ENCODE data around the gene ZNF469.
"Not testable (repeated sequence)": the region's sequence is repeated elsewhere in the genome, so short reads cannot be mapped to it uniquely, and the experiment has no call there.

Gene ZNF469

DNA sequence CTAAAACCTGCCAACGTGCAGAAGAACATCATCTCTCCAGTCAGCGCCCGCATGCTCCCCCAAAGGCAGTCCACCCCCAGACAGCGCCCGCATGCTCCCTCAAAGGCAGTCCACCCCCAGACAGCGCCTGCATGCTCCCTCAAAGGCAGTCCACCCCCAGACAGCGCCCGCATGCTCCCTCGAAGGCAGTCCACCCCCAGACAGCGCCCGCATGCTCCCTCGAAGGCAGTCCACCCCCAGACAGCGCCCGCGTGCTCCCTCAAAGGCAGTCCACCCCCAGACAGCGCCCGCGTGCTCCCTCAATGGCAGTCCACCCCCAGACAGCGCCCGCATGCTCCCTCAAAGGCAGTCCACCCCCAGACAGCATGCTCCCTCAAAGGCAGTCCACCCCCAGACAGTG is 22.4 kb upstream of the ZNF469 start:
- DNase-seq (ENCODE audit: low read depth in 2 of 2) = not testable (repeated sequence)

DNA sequence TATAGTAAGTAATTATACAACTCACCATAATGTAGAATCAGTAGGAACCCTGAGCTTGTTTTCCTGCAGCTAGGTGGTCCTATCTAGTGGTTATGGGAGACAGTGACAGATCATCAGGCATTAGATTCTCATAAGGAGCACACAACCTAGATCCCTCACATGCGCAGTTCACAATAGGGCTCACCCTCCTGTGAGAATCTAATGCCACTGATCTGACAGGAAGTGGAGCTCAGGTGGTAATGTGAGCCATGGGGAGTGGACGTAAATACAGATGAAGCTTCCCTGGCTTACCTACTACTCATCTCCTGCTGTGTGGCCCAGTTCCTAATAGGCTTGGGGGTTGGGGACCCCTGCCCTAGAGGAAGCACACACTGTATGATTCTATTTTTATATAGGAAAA is 21.8 kb upstream of the ZNF469 start:
- no peak for DNase-seq (ENCODE audit: low read depth in 2 of 2)

DNA sequence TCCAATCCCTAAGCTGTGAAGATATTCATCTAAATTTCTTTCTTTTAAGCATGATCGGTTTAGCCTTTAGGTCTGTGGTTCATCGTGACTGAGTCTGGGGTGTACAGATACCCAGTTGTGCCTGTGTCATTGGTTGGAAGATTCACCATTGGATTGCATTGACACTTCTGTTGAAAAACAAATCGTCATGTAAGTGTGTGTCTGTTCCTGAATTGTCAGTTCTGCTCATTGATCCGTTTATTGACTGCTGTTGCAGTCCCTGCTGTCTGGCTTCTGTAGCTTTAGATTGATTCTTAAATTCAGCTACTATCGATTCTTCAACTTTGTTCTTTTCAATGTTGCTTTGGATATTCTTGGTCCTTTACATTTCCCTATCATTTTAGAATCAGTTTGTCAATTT is 21.0 kb upstream of the ZNF469 start:
- no peak for DNase-seq (ENCODE audit: low read depth in 2 of 2)

DNA sequence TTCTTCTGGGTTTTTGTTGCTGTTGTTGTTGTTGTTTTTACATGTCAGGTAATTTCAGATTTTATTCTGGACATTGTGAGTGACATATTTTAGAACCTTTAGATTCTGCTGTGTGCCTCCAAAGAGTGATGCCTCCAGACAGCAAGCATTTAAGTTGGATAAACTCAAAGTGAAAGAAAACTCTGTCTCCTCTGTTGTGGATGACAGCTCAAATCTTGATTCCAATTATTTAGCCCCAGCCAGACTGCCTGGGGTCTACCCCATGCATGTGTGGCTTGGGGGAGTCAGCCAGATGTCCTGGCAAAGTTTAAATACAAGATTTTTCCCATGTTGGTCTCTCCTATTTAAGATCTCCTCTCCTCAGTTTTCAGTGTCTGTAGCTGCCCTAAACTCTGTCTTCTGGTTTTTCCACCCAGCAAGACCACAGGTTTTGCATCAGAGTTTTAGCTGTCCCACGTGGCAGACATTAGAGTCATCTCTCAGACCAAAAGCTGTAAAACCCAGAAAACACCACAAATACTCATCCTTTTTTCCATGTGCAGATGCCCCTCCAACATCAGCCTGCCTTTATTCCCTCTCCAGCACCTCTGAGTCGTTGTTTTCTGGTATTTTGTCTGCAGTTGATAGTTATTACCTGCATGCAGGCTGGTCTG is 19.4 kb upstream of the ZNF469 start:
- no peak for DNase-seq (ENCODE audit: low read depth in 2 of 2)

DNA sequence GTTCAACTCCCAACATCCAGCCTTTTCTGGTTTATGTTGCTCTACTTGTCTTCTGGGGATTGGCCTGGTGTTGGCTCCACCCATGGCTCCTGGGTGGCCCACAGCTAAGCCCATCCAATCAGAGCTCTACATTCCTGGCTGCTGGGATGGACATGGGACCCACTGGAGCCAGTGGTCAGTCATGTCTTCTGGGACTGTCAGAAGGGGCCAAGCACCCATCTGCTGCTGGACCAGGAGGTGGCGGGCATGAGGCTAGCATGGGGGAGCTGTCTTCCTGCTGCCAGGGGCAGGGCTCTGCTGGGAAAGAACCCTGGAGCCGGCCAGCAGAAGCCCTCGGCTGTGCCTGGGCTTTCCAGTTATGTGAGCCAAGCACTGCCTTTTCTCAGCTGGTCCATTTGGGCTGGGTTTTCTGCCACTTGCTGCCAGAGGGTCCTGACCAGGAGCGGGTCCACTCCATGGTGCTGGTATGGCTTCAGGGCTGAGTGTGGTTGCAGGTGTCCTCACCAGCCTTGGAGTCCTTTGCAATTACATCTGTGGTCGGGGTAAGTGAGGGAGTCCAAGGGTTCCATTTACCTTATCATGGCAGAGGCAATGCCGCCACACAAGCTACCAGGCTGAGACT is 17.4 kb upstream of the ZNF469 start:
- no peak for DNase-seq (ENCODE audit: low read depth in 2 of 2)

DNA sequence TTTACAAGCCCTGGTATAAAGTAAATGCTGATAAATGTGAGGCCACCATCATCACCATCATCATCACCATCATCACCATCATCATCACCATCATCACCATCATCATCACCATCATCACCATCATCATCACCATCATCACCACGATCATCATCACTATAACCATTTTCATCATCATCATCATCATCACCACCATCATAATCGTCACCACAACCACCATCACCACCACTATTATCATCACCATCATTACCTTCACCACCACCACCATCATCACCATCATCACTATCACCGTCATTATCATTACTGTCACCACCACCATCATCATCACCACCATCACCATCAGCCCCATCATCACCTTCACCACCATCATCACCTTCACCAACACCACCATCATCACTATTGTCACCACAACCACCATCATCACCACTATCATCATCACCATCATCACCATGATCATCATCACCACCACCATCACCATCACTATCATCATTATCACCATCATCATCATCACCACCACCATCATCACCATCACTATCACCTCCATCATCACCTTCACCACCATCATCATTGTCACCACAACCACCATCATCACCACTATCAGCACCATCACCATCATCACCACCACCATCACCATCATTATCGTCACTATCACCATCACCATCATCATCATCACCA is 16.6 kb upstream of the ZNF469 start:
- DNase-seq (ENCODE audit: low read depth in 2 of 2) = no peak

DNA sequence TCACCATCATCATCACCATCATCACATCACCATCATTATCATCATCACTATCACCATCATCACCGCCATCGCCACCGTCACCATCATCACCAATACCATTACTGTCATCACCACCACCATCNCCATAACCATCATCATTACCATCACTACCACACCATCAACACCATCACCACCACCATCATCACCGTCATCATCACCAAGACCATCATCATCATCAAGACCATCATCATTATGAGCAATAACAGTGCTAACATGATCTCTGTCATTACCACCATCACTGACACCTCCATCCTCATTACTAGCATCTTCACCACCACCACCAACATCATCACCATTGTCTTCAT is 16.1 kb upstream of the ZNF469 start:
- DNase-seq (ENCODE audit: low read depth in 2 of 2) = no peak

DNA sequence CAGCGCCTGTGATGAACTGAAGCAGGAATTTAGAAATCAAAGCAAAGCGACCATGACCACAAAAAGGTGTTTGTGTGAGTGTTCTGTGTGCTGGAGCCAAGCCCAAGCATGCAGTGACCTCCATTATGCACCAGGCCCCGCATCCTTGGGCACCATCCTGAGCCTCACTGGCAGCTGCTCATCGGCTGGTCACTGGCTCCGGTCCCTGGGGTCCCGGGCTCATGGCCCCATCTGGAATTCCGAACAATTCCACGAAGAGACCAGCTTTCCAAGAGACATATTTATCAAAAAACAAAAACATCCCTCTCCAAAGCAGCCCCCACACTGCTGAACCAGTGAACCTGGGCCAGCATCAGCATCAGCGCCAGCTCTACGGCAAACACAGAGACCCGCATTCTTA is 15.2 kb upstream of the ZNF469 start:
- no peak for DNase-seq (ENCODE audit: low read depth in 2 of 2)

DNA sequence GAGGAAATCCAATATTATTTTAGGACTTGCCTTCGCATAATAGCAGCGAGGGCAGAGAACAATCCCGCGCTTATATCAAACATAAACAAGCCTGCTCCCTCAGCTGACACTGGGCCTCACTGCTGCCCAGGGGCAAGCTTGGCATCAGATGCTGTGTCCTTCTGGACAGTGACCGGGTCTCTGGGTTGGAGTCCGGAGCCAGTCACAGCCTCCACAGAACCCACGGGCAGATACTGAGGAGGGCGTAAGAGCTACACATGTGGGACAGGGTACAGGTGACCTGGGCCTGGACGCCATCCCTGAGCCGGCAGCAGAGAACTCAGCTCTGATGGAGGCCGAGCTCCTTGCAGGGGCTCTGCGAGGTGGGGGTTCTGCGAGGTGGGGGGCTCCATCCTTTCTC is 14.7 kb upstream of the ZNF469 start:
- no peak for DNase-seq (ENCODE audit: low read depth in 2 of 2)

DNA sequence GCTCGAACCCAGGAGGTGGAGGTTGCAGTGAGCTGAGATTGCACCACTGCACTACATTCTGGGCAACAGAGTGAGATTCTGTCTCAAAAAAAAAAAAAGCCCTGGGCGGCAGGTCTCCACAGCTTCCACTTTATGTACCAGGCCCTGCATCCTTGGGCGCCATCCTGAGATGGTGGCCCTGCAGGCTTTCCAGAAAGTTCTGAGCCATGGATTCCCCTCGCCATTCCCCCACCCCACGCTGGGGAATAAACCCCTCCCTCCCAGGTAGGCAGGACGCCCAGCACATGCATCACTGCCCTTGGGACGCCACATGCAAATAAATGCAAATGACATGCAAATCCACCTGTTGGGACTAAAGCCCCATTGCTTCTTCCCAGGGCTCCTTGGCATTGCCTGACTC is 13.8 kb upstream of the ZNF469 start:
- DNase-seq (ENCODE audit: low read depth in 2 of 2) = no peak

DNA sequence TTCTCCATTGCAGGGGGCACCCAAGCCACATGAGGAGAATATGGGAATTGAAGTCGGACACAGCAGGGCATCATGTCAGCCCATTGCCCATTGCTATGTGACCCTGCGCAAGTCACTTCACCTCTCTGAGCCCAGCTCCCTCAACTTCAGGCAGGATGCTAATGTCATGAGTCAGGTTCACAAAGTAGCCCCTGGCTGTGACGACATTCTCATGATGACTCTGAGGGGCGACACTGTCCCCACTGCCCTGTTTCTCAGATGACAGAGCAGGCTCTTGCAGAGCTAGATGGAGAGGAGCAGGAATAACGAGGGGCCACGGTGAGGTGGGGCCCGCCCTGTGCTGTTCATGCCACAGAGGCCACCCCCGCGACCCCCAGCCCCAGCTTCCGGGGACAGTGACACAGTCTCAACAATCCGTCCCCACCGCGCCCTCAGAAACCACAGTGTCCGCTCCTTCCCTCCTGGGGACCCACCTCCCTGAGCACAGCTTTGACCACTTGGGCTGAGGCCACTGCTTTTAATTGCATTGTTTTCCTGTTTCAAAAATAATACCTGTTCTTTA is 13.2 kb upstream of the ZNF469 start:
- no peak for DNase-seq (ENCODE audit: low read depth in 2 of 2)

DNA sequence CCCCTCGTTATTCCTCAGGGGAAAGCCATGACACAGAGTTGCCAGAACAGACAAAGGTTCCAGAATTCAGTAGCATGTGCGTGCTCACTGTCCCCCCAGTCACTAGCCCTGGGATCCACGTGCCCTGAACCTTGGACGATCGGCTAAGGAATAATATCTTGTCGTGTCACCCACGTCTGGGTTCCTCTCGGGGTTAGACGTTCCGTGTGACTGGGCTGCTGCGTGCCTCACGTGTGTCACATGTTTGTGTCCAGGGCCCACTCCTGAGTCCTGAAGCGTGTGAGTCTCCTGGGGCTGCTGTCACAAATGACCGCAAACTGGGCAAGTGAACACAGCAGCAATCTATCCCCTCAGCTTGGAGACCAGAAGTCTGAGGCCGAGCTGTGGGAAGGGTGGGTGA is 12.4 kb upstream of the ZNF469 start:
- DNase-seq (ENCODE audit: low read depth in 2 of 2) = no peak

DNA sequence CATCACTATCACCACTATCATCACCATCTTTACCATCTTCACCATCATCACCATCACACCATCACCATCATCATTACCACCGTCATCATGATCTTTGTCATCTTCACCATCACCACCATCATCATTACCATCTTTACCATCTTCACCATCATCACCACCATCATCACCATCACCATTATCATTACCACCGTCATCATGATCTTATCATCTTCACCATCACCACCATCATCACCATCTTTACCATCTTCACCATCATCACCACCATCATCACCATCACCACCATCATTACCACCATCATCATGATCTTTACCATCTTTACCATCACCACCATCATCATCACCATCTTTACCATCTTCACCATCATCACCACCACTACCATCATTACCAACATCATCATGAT is 10.2 kb upstream of the ZNF469 start:
- no peak for DNase-seq (ENCODE audit: low read depth in 2 of 2)

DNA sequence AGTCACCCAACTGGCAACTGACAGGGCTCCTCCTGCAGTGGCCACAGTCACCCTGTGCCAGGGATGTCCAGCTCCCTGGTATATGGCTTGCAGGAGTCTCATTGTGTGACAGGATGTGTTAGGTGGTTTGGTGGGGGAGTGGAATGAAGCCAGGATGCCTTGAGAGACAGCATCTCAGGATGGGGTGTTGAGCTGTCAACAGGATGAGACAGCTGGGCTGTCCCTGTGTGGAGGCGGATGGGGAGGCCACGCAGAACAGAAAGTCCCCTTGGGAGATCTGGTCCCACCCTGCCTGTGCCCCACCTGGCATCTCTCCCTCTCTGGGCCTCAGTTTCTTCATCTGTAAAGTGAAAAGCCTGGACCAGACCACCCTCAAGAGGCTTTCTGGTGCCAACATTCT is 9.5 kb upstream of the ZNF469 start:
- no peak for DNase-seq (ENCODE audit: low read depth in 2 of 2)

DNA sequence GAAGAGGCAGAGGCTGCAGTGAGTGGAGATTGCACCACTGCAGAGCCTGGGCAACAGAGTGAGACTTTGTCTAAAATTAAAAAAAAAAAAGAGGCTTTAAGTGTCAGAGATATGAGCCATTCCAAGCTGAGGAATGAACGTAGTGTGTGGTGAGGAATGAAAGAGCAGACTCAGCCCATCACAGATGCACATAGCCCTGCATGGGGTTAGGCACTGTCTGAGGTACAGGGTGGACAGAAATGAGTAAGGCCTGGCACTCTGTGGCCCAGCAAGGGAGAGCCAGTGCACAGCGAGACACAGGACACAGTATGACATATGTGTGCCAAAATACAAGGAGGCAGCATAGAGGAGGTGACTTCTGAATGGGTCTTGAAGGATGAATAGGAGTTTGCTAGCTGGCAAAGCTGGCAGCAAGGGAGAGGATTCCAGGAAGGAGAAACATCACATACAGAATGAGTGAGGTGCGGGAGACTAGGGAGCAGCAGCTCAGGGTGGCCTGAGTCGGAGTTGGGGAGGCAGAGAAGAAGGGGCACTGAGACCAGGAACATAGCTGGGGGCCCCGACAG is 8.7 kb upstream of the ZNF469 start:
- no peak for DNase-seq (ENCODE audit: low read depth in 2 of 2)

DNA sequence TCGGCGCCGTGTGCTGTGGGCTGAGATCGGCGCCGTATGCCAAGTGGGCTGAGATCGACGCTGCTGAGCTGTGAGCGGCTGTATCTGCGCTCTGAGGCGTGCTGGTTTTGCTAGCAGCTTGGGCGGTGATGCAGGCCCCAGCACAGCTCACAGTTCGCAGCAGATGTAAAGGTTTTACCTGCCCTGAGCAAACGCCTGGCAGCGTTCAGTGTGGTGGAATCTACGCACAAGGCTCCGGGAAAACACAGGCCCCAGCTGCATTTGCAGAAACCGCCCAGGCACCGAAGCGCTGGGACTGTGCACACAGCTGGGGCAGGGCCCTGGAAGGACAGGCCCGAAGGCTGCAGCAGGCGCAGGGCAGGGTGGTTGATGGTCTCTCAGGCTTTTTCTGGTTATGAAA is 8.0 kb upstream of the ZNF469 start:
- no peak for DNase-seq (ENCODE audit: low read depth in 2 of 2)

DNA sequence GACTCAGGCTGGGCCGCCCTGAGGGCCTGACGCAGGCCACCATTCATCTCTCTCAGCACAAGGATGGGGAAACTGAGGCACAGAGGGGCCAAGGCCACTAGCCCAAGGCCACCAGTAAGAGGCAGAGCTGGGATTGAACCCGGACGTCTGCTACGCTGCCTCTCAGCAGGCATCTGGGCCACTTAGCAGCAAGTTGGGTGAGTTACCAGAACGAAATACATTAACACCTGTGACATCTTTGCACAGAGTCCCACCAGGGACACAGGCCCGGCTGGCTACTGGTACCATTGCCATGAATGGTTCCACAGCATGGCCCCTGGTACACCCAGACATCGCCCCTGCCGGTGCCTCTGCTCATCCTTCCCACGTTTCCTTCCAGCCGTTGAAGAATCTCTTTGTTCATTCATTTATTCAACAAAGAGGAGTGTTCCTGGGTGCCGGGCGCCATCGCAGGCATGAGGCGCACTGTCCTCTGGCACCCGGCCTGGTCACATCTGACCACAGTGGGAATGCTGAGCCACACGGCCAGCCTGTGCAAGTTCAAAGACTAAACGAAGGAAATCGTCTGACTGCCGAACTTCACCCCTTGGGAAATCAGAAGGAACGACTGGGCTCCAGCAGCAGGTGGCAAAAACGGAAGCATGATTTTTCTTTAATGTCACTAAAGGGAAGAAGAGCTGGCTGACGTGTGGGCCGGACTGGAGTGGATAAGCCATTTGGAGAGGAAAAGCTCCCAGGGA is 7.4 kb upstream of the ZNF469 start:
- DNase-seq (ENCODE audit: low read depth in 2 of 2) = no peak

DNA sequence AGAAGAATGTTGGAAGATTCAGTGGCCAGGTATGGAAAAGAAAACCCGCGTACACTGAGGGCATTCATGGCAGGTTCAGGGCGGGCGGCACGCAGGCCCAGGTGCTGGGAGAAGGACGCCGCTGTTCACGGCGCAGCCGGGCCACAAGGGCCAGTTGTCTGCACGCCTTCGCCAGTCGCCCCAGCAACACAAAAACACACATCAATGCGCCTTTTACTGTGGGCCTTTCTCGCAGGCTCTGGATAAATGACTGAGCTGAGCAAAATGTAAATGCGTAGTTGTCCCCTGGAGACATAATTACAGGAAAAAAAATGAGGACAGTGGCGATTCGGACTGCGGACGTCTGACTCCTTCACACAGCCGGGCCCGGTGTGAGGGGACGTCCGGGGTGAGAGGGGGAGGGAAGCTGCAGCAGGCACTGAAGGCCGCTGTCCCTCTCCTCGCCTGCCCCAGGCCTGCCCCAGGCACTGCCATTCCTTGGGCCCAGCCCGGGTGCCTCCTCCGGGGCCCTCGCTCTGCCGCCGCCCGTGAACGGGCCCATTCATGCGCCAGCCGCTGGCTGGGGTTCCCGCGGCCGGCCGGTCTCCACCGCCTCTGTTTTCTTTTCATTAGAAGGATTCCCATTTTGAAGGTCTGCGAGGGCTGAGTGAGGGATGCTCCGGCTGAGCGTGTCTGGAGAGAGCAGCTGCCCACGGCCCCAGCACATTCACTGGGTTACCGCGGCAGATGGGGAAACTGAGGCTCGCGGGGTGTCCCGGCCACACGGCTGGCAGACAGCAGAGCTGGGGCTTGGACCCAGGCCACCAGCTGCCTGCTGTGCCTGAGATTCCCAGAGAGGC is 6.5 kb upstream of the ZNF469 start:
- DNase-seq (ENCODE audit: low read depth in 2 of 2) = no peak

DNA sequence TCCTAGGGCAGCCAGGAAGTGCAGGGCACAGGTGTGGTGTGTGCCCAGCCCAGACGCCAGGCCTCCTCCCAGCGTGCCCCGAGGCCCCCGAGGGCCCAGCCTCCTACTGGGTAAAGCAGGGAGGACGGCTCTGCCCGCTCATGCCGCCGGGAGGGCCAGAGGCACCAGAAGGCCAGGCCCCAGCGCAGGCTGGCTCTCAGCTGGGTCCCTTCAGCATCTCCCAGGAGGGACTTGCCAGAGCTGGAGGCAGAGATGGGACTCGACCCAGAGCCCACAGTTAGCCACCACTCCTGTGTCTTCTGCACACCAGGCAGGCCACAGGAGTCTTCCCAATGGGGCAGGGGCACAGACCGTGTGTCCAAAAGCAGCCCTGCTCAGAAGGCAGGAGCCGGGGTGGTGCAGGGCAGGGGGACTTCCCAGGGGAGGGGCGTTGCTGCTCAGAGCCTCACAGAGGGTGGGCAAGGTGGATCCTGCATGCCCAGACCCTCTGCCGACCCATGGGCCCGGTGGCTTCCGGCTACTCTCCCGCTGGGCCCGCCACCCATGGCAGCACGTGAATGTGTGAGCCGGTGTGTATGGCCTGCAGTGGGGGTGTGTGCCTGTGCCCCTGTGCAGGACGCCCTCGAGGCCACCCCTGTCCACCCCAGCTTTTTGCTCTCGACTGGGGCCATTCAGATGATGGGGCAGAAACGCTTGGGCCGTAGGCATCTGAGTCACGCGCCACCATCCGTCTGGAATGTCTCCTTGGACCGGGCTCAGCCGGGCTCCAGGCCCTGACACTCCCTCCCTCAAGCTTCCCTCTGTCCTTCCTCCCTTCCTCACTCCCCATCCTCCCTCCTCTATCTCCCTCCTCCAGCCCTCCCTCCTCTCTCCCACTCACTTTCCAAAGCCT is 5.7 kb upstream of the ZNF469 start:
- DNase-seq (ENCODE audit: low read depth in 2 of 2) = no peak

DNA sequence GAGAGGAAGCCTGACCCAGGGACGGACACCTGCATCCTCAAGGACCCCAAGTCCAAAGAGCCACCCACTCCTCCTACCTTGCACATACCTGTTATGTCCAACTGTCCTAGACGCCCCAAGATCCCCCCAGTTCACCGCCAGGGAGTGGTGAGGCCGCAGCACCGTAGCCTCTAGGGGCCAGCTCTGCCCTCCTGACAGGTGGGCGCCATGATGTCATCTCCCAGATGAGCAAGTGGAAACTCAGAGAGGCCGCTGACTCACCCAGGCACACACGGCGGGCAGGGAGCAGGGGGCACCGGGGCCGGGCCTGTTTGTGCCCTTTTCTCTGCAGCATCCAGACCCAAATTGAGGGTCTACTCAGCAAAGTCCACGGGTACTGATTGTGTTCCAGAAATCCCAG is 4.8 kb upstream of the ZNF469 start:
- DNase-seq (ENCODE audit: low read depth in 2 of 2) = no peak
